Stimulated activated CD8-positive, alpha-beta memory T cell treated with anti-CD3 and anti-CD28 coated beads, Interleukin-2, amount 100 ng/mL, for 1 hour (primary cell): ENCODE measurements around the gene CDC16.
"Not testable (repeated sequence)": the region's sequence is repeated elsewhere in the genome, so short reads cannot be mapped to it uniquely, and the experiment has no call there.

Source experiments
- DNase-seq, 2 donors: peaks; one replicate each; pipeline ENCODE4 v3.0.0-alpha.2; 2020; ENCODE audit warnings: low read depth in 2 of 2

Gene CDC16

GRCh38 chr13:114228176-114228575 lies 6.5 kb upstream of the CDC16 start:
- DNase-seq, result no peak

GRCh38 chr13:114229506-114229905 lies 5.2 kb upstream of the CDC16 start:
- no peak for DNase-seq

GRCh38 chr13:114230117-114230516 lies 4.6 kb upstream of the CDC16 start:
- no peak for DNase-seq

- no peak for DNase-seq
Measured at GRCh38 chr13:114230575-114230974, 4.1 kb upstream of the CDC16 start.

GRCh38 chr13:114231886-114232285 lies 2.8 kb upstream of the CDC16 start:
- no peak for DNase-seq

- DNase-seq, result no peak
Measured at GRCh38 chr13:114234266-114234644, 442 bp upstream of the CDC16 start.

- DNase-seq, result no peak
Measured at GRCh38 chr13:114235697-114236096, 1.0 kb downstream of the CDC16 start.

- no peak for DNase-seq
Measured at GRCh38 chr13:114236227-114236626, 1.5 kb downstream of the CDC16 start.

GRCh38 chr13:114237415-114238112 lies 2.9 kb downstream of the CDC16 start:
- no peak for DNase-seq

GRCh38 chr13:114241918-114242317 lies 7.2 kb downstream of the CDC16 start:
- DNase-seq, result no peak

GRCh38 chr13:114243971-114244370 lies 9.3 kb downstream of the CDC16 start:
- no peak for DNase-seq

- no peak for DNase-seq
Measured at GRCh38 chr13:114244637-114245036, 9.9 kb downstream of the CDC16 start.

GRCh38 chr13:114248011-114248410 lies 13.3 kb downstream of the CDC16 start:
- no peak for DNase-seq

- DNase-seq, result no peak
Measured at GRCh38 chr13:114249077-114249476, 14.4 kb downstream of the CDC16 start.

- DNase-seq, result not testable (repeated sequence)
Measured at GRCh38 chr13:114251639-114252440, 17.1 kb downstream of the CDC16 start.

GRCh38 chr13:114256547-114256946 lies 21.9 kb downstream of the CDC16 start:
- DNase-seq, result no peak

GRCh38 chr13:114257014-114257413 lies 22.3 kb downstream of the CDC16 start:
- no peak for DNase-seq

- no peak for DNase-seq
Measured at GRCh38 chr13:114258589-114258988, 23.9 kb downstream of the CDC16 start.

GRCh38 chr13:114259374-114259773 lies 24.7 kb downstream of the CDC16 start:
- DNase-seq, result no peak

- no peak for DNase-seq
Measured at GRCh38 chr13:114259974-114260373, 25.3 kb downstream of the CDC16 start.

- no peak for DNase-seq
Measured at GRCh38 chr13:114260814-114261213, 26.1 kb downstream of the CDC16 start.

- no peak for DNase-seq
Measured at GRCh38 chr13:114261328-114261965, 26.8 kb downstream of the CDC16 start.

GRCh38 chr13:114263578-114263977 lies 28.9 kb downstream of the CDC16 start:
- no peak for DNase-seq
